Measurements from ENCODE around the gene KCNIP4.

The KCNIP4 gene

DNA sequence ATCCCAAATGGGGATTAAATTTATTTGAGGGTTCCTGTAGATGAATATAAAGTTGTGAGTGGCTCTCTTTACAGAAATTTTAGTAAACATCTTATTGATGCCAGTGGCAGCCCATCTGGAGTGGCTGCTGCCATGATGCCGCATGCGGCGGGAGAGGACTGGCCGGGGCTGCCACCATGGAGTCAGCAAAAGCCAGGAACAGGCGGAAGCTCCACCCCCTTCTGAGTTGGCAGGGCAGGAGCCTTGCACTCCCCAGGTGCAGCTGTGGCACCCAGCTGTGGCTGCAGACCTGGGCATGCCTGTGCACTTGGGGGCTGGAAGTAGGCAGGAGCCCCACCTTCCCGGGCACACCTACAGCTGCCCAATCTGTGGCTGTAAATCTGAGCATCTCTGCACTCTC lies 92.3 kb downstream of the KCNIP4 start:
- in situ Hi-C loops (cut with MboI; ENCODE audit: low sequenced_read_pairs), result no loop called here

DNA sequence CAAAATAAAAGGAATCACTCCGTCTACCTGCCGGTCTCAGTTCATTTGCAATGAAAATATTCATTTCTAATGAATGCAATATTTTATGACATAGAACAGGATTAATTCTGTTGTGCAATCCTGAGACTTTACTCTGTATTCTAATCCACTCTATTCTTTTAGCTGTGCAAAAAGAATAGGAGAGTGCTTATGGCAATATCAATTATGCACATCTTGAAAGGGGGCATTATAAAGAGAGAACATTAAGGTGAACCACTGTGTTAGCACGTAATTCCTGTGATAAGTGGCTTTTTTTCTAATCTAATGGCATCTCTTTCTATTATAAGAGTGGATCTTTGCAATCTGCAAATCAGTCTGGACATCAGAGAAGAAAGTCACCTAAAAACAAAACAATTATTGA lies 99.5 kb downstream of the KCNIP4 start:
- in situ Hi-C loops (cut with MboI; ENCODE audit: low sequenced_read_pairs), result no loop called here

DNA sequence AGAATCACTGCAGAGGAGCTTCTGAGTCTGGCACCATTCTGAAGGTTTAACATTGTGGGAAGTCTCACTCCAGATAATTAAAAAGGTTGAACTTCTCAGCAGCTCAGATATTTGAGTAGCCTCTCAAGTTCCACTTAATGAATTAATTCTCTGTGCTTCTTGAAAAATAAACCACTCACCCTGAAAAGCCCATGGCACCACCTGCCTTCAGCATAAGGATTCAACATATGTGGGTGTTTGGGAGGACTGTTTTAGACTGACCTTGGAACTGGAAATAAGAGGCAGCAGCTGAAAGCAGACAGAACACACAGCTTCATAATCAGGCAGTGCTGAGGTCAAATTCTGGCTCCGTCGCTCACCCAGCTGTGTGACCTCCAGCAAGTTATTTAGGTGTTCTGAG lies 100.6 kb downstream of the KCNIP4 start:
- in situ Hi-C loops (cut with MboI; ENCODE audit: low sequenced_read_pairs), result no loop called here

DNA sequence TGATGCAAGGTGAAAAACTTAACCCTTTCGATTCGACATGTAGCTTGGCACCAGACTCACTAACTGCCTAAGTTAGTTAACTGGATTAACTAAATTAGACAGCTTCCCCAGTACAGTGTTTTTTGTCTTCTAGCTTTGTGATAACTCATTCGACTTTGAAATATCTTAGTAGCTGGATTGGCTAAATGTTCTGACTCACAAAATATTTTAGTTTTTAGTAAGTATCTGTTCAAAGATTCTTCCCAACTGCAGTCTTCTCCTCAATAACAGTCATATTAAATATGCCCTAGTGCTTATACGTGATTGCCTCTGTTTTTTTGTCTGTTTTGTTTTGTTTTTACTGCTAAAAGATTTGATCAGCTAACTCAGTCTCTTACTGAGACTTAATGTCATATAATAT lies 102.9 kb downstream of the KCNIP4 start:
- in situ Hi-C loops (cut with MboI; ENCODE audit: low sequenced_read_pairs), result no loop called here

DNA sequence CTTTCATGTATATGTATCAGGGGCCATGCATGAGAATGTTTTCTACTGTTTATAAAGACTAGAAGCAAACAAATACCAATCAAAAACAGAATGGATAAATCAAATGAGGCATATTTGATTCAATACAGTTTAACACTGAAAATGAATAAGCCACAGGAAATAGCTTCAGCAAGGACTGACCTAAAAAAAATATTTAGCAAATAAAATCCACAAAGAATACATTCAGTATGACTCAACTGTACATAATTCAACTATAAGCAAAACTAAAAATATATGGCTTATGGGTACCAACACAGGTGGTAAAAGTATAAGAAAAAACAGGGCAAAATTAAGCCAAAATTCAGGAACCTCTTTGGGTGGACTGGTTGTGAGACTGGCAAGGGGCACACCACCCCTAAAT lies 112.9 kb downstream of the KCNIP4 start:
- in situ Hi-C loops (cut with MboI; ENCODE audit: low sequenced_read_pairs), result no loop called here

DNA sequence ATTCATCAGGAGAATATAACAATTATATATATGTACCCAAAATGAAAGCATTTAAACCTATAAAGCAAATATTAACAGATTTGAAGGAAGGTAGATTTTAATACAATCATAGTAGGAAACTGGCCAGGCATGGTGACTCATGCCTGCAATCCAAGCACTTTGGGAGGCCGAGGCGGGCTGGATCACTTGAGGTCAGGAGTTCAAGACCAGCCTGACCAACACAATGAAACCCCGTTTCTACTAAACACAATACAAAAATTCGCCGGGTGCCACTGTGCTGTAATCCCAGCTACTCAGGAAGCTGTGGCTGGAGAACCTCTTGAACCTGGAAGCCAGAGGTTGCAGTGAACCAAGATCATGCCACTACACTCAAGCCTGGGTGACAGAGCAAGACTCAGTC lies 118.3 kb downstream of the KCNIP4 start:
- in situ Hi-C loops (cut with MboI; ENCODE audit: low sequenced_read_pairs), result no loop called here

DNA sequence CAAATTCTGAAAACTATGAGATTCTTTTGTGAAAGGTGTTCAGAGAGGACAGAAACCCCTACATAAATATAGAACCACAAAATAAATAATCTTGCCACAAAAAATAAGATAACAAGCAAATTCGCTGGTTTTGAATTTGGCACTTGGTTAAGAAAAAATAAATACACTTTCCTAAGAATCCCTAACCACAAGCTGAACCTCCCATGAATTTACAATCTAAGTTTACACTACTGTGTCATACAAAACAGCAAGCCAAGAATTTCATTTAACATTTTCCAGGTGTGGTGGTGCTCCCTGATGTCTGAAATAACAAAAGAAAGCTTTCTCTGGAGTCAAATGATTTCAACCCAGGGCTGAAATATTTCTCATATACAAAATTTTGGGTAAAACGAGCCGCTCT lies 121.0 kb downstream of the KCNIP4 start:
- in situ Hi-C loops (cut with MboI; ENCODE audit: low sequenced_read_pairs), result no loop called here

DNA sequence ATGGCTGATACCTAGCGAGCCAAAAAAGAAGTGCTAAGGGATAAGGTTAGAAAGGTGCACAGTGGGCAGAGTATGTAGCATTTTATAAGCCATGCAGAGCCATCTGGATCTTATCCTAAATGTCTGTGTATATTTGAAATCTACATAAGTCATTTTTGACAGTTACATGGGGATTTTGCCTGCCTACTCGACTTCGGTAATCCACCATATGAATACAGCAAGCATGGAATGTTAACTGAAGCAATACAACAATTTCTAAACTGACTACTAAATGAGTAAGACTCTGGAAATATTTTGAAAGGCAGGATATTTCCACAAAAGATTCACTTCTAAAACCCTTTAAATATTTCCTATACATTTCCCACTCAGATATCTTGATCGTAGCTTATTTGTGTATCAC lies 122.5 kb downstream of the KCNIP4 start:
- in situ Hi-C loops (cut with MboI; ENCODE audit: low sequenced_read_pairs), result no loop called here

DNA sequence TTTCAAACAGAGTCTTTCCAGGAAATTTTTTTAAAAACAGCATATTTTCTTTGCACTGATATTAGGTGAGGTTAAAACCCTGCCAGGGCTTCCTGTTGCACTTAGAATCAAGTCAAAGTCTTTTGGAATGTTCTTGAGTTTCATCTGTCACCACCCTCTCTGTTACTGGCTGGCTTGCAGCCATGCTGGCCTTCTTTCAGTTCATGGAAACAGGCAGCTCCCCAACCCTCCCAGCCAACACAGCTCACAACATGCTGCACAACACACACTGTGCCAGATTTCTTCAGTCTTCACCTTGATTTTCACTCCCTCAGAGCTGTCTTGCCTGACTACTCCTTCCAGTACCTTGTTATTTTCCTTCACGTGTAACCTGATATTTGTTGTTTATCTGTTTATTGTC lies 129.5 kb downstream of the KCNIP4 start:
- in situ Hi-C loops (cut with MboI; ENCODE audit: low sequenced_read_pairs), result no loop called here

DNA sequence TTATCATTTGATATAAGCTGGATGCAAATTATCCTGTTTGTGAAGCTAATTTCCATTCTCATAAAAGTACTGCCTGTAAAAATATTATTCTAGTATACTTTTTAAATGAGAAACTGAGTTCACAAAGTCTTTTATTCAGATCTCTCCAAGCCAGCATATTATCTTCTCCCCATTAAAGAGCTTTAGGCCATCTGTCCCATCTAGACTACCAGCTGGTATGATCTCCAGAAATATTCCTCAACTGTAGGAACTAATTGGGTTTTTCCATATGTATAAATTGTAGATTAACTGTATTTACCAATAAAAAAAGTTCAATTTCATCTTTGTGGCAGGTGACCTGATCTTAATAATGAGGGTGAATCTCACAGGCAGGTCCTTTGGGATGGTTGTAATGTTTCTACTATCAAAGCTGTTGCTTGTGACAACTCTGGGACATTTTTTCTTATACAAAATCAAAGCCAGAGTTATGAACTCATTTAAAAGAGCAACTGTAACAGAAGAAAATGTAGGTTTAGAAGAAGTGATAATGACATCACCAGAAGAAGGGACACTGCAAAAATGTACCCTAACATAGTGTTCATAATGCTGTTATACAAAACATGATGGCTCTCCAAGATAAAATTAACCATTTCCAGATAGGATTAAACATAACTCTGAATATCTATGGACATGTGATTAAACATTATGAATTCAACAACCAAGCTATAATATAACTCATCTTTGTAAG lies 132.8 kb downstream of the KCNIP4 start:
- in situ Hi-C loops (cut with MboI; ENCODE audit: low sequenced_read_pairs), result no loop called here

DNA sequence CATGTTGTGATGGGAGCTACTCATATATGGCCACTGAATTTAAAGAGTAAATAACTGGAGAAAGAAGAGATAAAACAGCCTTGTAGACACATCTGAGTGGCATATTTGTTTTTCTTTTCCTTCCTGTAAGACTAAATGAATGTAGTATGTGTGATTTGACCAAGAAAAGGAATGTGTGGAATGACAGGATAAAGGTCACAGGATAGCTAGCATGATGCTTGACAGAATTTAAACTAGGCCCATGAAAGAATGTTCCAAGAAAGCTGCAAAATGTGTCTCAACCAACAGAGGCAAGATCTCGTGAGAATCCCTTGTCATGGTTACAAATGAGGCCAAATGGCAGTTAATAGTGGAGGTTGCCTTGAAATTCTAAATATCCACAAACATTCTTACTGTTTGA lies 137.0 kb downstream of the KCNIP4 start:
- in situ Hi-C loops (cut with MboI; ENCODE audit: low sequenced_read_pairs), result no loop called here

DNA sequence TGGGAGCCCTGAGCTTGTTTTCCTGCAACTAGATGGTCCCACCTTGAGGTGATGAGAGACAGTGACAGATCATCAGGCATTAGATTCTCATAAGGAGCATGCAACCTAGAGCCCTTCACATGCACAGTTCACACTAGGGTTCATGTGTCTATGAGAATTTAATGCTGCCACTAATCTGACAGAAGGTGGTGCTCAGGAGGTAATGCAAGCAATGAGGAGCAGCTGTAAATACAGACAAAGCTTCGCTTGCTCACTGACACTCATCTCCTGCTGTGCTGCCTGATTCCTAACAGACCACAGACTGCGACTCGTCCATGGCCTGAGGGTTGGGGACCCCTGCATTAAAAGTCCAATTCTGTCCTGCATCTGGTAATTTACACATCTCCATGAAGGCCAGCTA lies 141.6 kb downstream of the KCNIP4 start:
- in situ Hi-C loops (cut with MboI; ENCODE audit: low sequenced_read_pairs), result no loop called here

DNA sequence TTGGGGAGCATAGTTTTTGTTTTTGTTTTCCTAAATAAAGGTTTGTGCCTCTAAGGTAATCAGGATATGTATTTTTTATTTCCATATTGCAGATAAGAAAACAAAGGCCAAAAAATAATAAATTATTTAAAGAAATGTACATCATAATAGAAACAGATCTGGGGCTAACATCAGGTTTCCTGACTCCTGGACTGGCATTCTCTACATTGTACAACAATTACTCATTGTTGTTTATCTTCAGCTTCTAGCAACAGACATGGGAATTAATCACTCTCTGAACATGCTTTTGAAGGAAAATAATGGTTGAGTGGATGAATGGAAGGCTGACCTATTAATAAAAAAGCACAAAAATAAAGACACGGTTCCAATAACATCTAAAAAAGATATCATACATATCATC lies 146.2 kb downstream of the KCNIP4 start:
- in situ Hi-C loops (cut with MboI; ENCODE audit: low sequenced_read_pairs), result no loop called here

DNA sequence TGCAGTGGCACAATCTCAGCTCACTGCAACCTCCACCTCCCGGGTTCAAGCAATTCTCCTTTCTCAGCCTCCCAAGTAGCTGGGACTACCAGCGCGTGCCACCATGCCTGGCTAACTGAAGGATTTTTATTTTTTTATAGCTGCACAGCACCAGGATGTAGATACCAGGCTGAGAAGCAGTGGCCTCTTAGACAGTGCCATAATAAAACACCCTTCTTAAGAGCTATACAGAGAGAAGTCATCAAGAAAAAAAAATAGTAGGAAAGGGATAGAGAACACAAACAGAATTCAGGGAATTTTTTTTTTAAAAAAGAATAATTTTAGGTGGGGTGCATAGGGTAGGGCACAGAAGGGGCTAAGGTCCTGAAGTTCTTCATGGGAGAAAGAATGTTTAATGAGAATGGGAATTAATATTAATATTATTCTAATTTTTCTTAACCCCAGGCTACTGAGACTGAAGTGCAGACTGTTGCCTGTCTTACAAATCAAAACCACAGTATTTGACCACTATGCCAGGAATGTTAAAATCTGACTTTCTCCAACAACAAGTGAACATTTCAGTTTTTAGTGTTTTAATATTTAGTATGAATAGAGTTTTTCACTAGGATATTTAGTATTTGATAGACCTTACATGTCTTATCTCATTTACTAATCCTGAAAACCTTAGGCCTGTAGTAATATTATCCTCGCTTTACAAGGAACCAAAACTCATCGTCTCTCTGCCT lies 146.7 kb downstream of the KCNIP4 start:
- in situ Hi-C loops (cut with MboI; ENCODE audit: low sequenced_read_pairs), result no loop called here

DNA sequence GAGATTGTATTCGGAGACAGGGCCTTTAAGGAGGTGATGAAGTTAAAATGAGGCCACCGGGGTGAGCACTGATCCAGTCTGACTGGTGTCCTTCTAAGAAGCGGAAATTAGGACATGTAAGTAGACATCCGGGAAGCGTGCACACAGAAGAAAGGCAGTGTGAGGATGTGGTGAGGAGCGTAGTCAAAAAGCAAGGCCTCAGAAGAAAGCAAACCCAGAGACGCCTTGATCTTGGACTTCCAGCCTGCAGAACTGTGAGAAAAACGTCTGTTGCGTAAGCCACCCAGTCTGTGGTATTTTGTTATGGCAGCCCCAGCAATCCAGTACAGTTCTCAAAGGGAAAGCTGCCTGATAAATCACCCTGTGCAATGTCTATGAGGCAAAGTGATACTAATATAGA lies 153.5 kb downstream of the KCNIP4 start:
- in situ Hi-C loops (cut with MboI; ENCODE audit: low sequenced_read_pairs), result loop anchor here (25.0 kb wide), 1 partner anchor 592 kb away; no protein-coding TSS in a partner anchor

DNA sequence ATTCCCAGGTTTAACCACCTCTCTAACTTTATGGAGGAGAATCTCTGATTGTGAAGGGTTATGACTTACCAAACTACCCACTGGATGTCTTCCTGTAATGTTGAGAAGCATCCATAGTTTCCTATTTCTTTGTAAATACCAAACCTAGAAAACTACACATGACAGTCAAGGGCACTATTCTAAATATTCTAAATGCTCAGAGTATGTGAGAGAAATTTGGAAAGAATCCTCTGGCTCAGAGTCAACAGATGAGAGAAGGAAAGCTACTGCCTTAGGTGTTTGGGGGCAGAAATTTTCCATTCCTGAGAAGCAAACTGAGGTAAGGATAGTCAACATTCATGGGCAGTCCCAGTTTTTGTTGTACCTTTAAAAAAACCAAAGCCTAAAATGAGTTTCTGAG lies 155.8 kb downstream of the KCNIP4 start:
- in situ Hi-C loops (cut with MboI; ENCODE audit: low sequenced_read_pairs), result loop anchor here (25.0 kb wide), 1 partner anchor 595 kb away; no protein-coding TSS in a partner anchor

DNA sequence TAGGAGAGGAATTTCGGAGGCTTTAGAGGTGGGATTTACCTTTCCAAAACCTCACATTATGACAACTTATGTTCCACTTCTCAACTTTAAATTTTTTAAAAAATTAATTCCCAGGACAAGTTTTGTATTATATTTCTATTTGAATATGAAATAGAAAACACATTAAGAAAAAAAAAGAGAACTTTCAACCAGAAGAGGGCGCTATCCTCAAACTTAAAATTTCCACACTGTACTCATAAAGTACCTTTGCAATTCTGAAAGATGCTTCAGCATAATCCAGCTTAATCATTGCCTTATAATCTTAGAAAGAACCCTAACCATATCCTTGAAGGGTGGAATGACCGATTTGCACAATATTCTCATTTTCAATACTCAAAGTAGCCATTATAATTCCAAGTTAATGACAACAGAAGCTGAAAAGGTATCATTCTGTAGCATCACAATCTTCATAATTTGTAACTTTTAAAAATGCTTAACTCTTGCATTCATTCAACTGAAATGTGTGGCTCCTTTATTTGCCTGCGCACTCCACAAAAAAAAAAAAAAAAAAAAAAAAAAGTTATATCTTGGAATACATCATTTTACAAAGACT lies 158.0 kb downstream of the KCNIP4 start:
- in situ Hi-C loops (cut with MboI; ENCODE audit: low sequenced_read_pairs), result loop anchor here (25.0 kb wide), 1 partner anchor 597 kb away; no protein-coding TSS in a partner anchor

DNA sequence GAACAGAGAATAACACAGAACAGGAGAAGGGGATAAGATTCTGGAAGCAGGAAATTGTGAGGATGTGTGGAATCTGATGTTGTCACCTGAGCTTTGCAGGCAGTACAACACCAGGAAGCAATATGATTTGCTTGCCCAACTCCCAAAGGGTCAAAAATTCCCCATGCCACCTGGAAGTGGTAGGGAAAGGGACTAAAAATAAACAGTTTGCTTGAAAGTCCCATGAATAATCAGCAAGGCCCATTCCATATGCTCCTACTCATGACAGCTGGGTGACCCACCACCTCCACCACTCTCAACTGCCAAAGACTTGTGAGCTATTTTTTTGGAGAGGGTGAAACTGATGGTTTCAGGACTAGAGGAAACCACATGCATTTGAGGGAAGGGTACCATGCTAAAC lies 168.4 kb downstream of the KCNIP4 start:
- in situ Hi-C loops (cut with MboI; ENCODE audit: low sequenced_read_pairs), result loop anchor here (25.0 kb wide), 1 partner anchor 607 kb away; no protein-coding TSS in a partner anchor

DNA sequence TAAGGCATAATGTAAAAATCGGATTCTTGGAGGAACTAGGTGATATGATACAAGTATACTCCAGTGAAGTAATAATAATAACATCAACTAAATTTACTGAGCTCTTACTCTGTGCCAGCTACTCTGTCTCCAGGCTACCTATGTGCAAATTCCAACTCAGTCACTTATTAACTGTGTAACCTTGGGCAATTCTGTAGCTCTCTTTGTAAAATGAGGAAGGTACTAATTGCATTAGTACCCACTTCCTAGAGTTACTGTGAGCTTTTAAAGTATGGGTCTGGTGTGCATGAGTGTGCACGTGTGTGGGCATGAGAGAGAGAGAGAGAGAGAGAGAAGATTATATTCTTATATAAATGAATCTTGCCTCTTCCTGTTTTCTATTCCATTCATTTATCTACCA lies 169.9 kb downstream of the KCNIP4 start:
- in situ Hi-C loops (cut with MboI; ENCODE audit: low sequenced_read_pairs), result loop anchor here (25.0 kb wide), 1 partner anchor 609 kb away; no protein-coding TSS in a partner anchor

DNA sequence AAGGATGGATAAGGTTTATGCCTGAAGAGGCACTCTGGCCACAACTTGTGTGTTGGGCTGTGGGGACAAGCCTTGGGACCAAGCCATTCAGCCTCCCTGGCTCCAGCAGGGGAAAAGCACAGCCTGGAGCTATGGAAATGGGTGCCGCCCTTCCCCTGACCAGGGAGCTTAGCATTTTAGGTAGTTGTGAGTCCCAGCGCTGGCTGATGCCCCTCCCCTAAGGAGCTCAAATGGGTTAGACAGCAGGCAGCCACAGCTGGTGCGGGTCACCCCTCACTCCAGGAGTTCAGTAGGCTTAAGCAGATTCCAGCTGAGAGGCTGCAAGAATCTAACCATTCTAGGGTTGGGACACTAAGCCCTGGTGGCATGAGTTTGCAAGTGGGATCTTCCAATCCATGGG lies 172.9 kb downstream of the KCNIP4 start:
- in situ Hi-C loops (cut with MboI; ENCODE audit: low sequenced_read_pairs), result loop anchor here (25.0 kb wide), 1 partner anchor 612 kb away; no protein-coding TSS in a partner anchor

DNA sequence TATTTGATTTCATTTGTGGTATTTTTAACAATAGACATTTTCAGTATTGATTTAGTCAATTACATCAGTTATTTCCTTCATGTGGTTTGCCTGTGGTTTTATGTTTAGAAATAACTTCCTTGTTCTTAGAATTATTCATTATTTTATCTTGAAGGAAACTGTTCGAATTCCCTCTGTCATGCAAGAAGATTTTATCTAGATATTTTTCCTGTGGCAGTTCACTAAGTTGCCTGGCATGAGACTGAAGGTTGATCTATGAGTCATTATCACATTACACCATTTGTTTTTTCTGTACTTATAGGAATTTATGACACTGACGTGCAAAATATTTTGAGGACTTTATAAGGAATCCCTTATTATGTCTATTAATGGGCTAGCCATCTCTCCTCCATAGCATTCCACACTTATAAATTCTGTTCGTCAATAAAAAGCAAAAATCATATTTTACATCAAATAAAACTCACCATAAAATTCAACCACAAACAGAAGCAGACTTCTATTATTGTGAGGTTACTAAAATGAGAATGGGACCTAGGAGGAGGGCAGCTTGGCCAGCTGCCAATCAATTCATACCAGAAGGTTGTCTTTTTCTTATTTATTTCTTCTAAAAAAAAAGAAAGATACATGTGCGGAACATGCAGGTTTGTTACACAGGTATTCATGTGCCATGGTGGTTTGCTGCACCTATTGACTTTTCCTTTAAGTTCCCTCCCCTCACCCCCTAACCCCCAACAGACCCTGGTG lies 179.0 kb downstream of the KCNIP4 start:
- in situ Hi-C loops (cut with MboI; ENCODE audit: low sequenced_read_pairs), result no loop called here
